H1 (cell line): ENCODE results near the gene REL. TPM values are rescaled to one million over a fixed set of nuclear protein-coding genes. Genes with fewer than 3 reads are reported as not detected.
A peak's percentile ranks its signal among the peaks of the same experiment; 100 is the strongest.

Experiments
- CTCF ChIA-PET: fragments of 300-600 bp; sonication (Branson Sonifier 250); formaldehyde crosslinking; loops from one replicate; lab custom pipeline; 2021; ENCODE audit not compliant: partially characterized antibody; lab: Charles Lee
- POLR2A ChIA-PET: fragments of 300-600 bp; sonication (Branson Sonifier 250); formaldehyde crosslinking; loops from one replicate; lab custom pipeline; 2021; ENCODE audit warnings: inconsistent platforms; ENCODE audit not compliant: partially characterized antibody; lab: Charles Lee
- DNase-seq, 2 experiments: peaks; one replicate each; pipeline versions ENCODE4 v3.0.0 to v3.0.0-alpha.2; 2010 to 2022; ENCODE audit warnings: low spot score in 2 of 2, low read depth in 1 of 2, mixed read lengths in 1 of 2
- FAIRE-seq: peaks from 2 replicates; lab custom pipeline; 2011; peaks lifted over from hg19 to GRCh38; lab: Jason Lieb, UNC
- H2AFZ ChIP-seq: 2 replicates; pipeline ENCODE4 v1.8.1; 2012; ENCODE audit warnings: low read length, inconsistent platforms
- H2AK5ac ChIP-seq: 2 replicates; pipeline ENCODE4 v1.6.1; 2013; ENCODE audit warnings: low read depth, low read length
- H2BK120ac ChIP-seq: replicated peaks from 2 replicates; pipeline ENCODE3; 2013; ENCODE audit warnings: low read depth, low read length, inconsistent platforms
- H2BK12ac ChIP-seq: 2 replicates; pipeline ENCODE4 v1.6.1; 2013; ENCODE audit warnings: low read depth, low read length
- H2BK15ac ChIP-seq: 2 replicates; pipeline ENCODE4 v1.6.1; 2013; ENCODE audit warnings: low read length
- H2BK20ac ChIP-seq: 2 replicates; pipeline ENCODE4 v1.6.1; 2013; ENCODE audit warnings: low read length
- H2BK5ac ChIP-seq: 2 replicates; pipeline ENCODE4 v1.6.1; 2013; ENCODE audit warnings: low read depth, low read length
- H3K14ac ChIP-seq: 2 replicates; pipeline ENCODE4 v1.6.1; 2013; ENCODE audit warnings: inconsistent platforms; ENCODE audit not compliant: insufficient read length
- H3K18ac ChIP-seq: 2 replicates; pipeline ENCODE4 v1.6.1; 2013; ENCODE audit warnings: low read length; ENCODE audit errors: extremely low read depth
- H3K23ac ChIP-seq: 2 replicates; pipeline ENCODE4 v1.6.1; 2013; ENCODE audit warnings: inconsistent platforms; ENCODE audit not compliant: insufficient read length
- H3K23me2 ChIP-seq: 2 replicates; pipeline ENCODE4 v1.6.1; 2013; ENCODE audit warnings: low read depth, low read length
- H3K27ac ChIP-seq: 2 replicates; pipeline ENCODE4 v1.6.1; 2011; ENCODE audit warnings: low read depth, low read length, inconsistent platforms
- H3K27me3 ChIP-seq, 4 experiments: replicated peaks in 1 of 4; 1 replicate in 1 of 4; 2 replicates in 3 of 4; pipeline versions ENCODE4 v1.6.1 to v1.8.1; 2011 to 2013; ENCODE audit warnings: low read length in 3 of 4, mild to moderate bottlenecking in 3 of 4, inconsistent platforms in 2 of 4, mixed read lengths in 2 of 4, moderate library complexity in 1 of 4; ENCODE audit not compliant: control insufficient read depth in 3 of 4, insufficient read depth in 3 of 4; ENCODE audit errors: extremely low read depth in 1 of 4
- H3K36me3 ChIP-seq, 4 experiments: 2 replicates each; pipeline versions ENCODE4 v1.6.1 to v1.8.1; 2011 to 2013; ENCODE audit warnings: mild to moderate bottlenecking in 4 of 4, low read length in 3 of 4, moderate library complexity in 2 of 4, control low read depth in 1 of 4, inconsistent platforms in 1 of 4; ENCODE audit not compliant: insufficient read depth in 4 of 4, control insufficient read depth in 2 of 4
- H3K4ac ChIP-seq: replicated peaks from 2 replicates; pipeline ENCODE3; 2013; ENCODE audit warnings: low read length, low read depth, mixed read lengths, inconsistent platforms; ENCODE audit not compliant: insufficient read length
- H3K4me1 ChIP-seq, 4 experiments: replicated peaks in 1 of 4; 1 replicate in 1 of 4; 2 replicates in 3 of 4; pipeline versions ENCODE4 v1.6.1 to v1.8.1; 2011 to 2013; ENCODE audit warnings: low read length in 3 of 4, inconsistent platforms in 2 of 4, mixed read lengths in 1 of 4; ENCODE audit not compliant: insufficient read depth in 4 of 4, control insufficient read depth in 3 of 4
- H3K4me2 ChIP-seq, 2 experiments: 2 replicates each; pipeline versions ENCODE4 v1.6.1 to v1.8.1; 2011 to 2013; ENCODE audit warnings: low read depth in 2 of 2, low read length in 2 of 2, control low read depth in 1 of 2, inconsistent platforms in 1 of 2, mild to moderate bottlenecking in 1 of 2; ENCODE audit not compliant: insufficient read depth in 1 of 2
- H3K4me3 ChIP-seq, 4 experiments: fragments of 200-600, 300-600 bp in 1 of 4; sonication (generic), shearing (Covaris generic), sonication (Bioruptor Twin) in 1 of 4; 2 replicates each; pipeline versions ENCODE4 v1.5.1 to v1.8.1; 2011 to 2016; ENCODE audit warnings: low read length in 4 of 4, low read depth in 3 of 4, control low read depth in 2 of 4, inconsistent platforms in 2 of 4, mild to moderate bottlenecking in 2 of 4, mixed read lengths in 1 of 4, moderate library complexity in 1 of 4; ENCODE audit not compliant: insufficient read depth in 2 of 4; ENCODE audit errors: extremely low read depth in 1 of 4
- H3K56ac ChIP-seq: replicated peaks from 2 replicates; pipeline ENCODE3; 2013; ENCODE audit warnings: low read depth, mild to moderate bottlenecking, mixed read lengths, low read length, inconsistent platforms; ENCODE audit not compliant: insufficient read length
- H3K79me1 ChIP-seq: 2 replicates; pipeline ENCODE4 v1.6.1; 2013; ENCODE audit warnings: low read depth, low read length, control low read depth
- H3K79me2 ChIP-seq, 2 experiments: 2 replicates each; pipeline versions ENCODE4 v1.6.1 to v1.8.1; 2012 to 2013; ENCODE audit warnings: low read length in 2 of 2, mild to moderate bottlenecking in 2 of 2, inconsistent platforms in 1 of 2; ENCODE audit not compliant: insufficient read depth in 2 of 2, control insufficient read depth in 1 of 2
- H3K9ac ChIP-seq, 4 experiments: replicated peaks in 1 of 4; 1 replicate in 1 of 4; 2 replicates in 3 of 4; pipeline versions ENCODE4 v1.6.1 to v1.8.1; 2011 to 2013; ENCODE audit warnings: low read depth in 3 of 4, low read length in 3 of 4, control low read depth in 2 of 4, mild to moderate bottlenecking in 2 of 4, moderate library complexity in 2 of 4, inconsistent platforms in 1 of 4; ENCODE audit errors: extremely low read depth in 1 of 4
- H3K9me3 ChIP-seq, 2 experiments: 2 replicates each; pipeline versions ENCODE4 v1.6.1 to v1.8.1; 2012 to 2013; ENCODE audit warnings: mild to moderate bottlenecking in 2 of 2, moderate library complexity in 2 of 2, control low read depth in 1 of 2, inconsistent platforms in 1 of 2, low read depth in 1 of 2, low read length in 1 of 2, mixed read lengths in 1 of 2; ENCODE audit not compliant: insufficient read depth in 2 of 2
- H4K20me1 ChIP-seq, 2 experiments: replicated peaks in 1 of 2; 2 replicates each; pipeline versions ENCODE3 to v1.8.1; 2011 to 2013; ENCODE audit warnings: inconsistent platforms in 2 of 2, low read length in 2 of 2, mild to moderate bottlenecking in 1 of 2; ENCODE audit not compliant: insufficient read depth in 2 of 2, control insufficient read depth in 1 of 2
- H4K5ac ChIP-seq: 2 replicates; pipeline ENCODE4 v1.6.1; 2013; ENCODE audit warnings: low read length, low read depth, mixed read lengths, inconsistent platforms; ENCODE audit not compliant: insufficient read length
- H4K8ac ChIP-seq: 2 replicates; pipeline ENCODE4 v1.8.0; 2013; ENCODE audit warnings: mild to moderate bottlenecking, moderate library complexity, low read length, inconsistent platforms; ENCODE audit not compliant: insufficient read depth; ENCODE audit errors: extremely low read depth
- H4K91ac ChIP-seq: replicated peaks from 2 replicates; pipeline ENCODE3; 2013; ENCODE audit warnings: low read length, mixed read lengths, inconsistent platforms; ENCODE audit not compliant: insufficient read length
- NRF1 ChIP-seq: IDR thresholded peaks from 2 replicates; pipeline ENCODE4 v1.6.1; 2011; ENCODE audit warnings: mild to moderate bottlenecking, low read depth, low read length, improper control_type of control experiment
- WGBS, 2 experiments: shearing (Covaris generic) in 1 of 2; methylation state at CpG; one replicate each; pipeline versions ENCODE4 v1.1.6 to v1.1.7; 2013 to 2015; ENCODE audit warnings: low lambda C conversion rate in 2 of 2, mixed read lengths in 2 of 2, inconsistent platforms in 1 of 2, low coverage in 1 of 2, missing lambda C conversion rate in 1 of 2; ENCODE audit not compliant: insufficient replicate concordance in 2 of 2, insufficient coverage in 1 of 2, insufficient read length in 1 of 2; ENCODE audit errors: extremely low coverage in 1 of 2, missing lambda C conversion rate in 1 of 2; 5-methylcytosine and 5-hydroxymethylcytosine counted together
- polyA plus RNA-seq, 7 experiments: library from polyadenylated mRNA; depleted of rRNA in 3 of 7; stranded (reverse) in 5 of 7; unstranded in 2 of 7; fragments of >200 nt in 5 of 7; fragments of 200-250 nt in 2 of 7; gene quantifications; 1 replicate in 5 of 7; 2 replicates in 1 of 7; 4 replicates in 1 of 7; pipeline versions ENCODE4 v1.2.1 to v1.2.3, GENCODE V29; 2011 to 2013; ENCODE audit warnings: missing spikeins in 2 of 7, mixed read lengths in 2 of 7
- small RNA-seq: library from polyadenylated mRNA; stranded (forward); fragments of <200 nt; extraction: miRNeasy Mini kit (QIAGEN cat#:217004); gene quantifications from one replicate; pipeline ENCODE3, GENCODE V24; 2013; ENCODE audit not compliant: insufficient read depth
- total RNA-seq: library from RNA; stranded (reverse); fragmentation: NEBNext Ultra II Directional; extraction: Animal tissue kit (Norgen Biotek cat#: 25700); gene quantifications from 2 replicates; pipeline ENCODE4 v1.2.1, GENCODE V29; 2021

Gene REL
- total and polyA plus RNA-seq, 2 of the 8 experiments (the other 6 are each of a cell fraction or from before 2014, with no cell fraction given): 1.5 to 7.5 TPM

DNA sequence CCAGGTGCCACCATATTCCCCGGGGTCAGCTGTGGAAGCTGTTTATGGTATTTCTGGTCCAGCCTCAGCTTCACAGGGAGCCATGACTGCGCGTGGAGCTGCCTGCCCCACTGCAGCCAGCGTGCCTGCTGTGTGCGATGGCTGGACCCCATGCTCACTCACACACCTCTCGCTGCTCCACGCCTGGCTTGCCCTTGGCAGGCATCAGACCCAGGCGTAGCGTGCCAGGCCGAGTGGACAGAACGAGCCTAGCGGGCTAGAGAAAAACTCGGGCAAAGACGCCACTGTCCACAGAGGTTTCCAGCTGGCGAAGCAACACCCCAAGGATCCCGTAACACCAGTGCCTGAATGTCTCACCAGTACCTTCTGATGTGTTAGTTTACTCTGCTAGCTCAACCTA lies 93.3 kb downstream of the REL start:
- Histone ChIP-seq H2BK20ac (no peak overlapping the region), H3K4me3 (no peak overlapping the region), H3K4me1 (no peaks in the 10 kb centered on the region; a peak in 1 of 7 replicates), H2BK5ac (peak overlapping the region; percentile 27; the same call in 1 of the 2 replicates), H3K79me2 (no peaks in the 10 kb centered on the region), H3K79me1 (no peaks in the 10 kb centered on the region), H4K91ac (no peak overlapping the region), H3K27me3 (no peaks in the 10 kb centered on the region), H3K14ac (no peak overlapping the region), H2BK15ac (no peak overlapping the region), H3K18ac (no peak overlapping the region), H2BK120ac (no peak overlapping the region), H2BK12ac (no peak overlapping the region), H2AK5ac (no peak overlapping the region), H4K5ac (no peak overlapping the region), H3K9me3 (no peaks in the 10 kb centered on the region), H4K8ac (no peak overlapping the region), H2AFZ (no peak overlapping the region), H3K56ac (no peak overlapping the region), H3K9ac (no peak overlapping the region), H3K23me2 (no peaks in the 10 kb centered on the region), H3K27ac (no peak overlapping the region), H4K20me1 (peaks cover 0 to 1% of the 10 kb centered on the region in 2 experiments), H3K23ac (no peak overlapping the region), H3K36me3 (no peaks in the 10 kb centered on the region), H3K4me2 (no peak overlapping the region), H3K4ac (no peak overlapping the region)
- ChIA-PET POLR2A (no interaction called here), CTCF (interaction anchor here (0.6 to 1.3 kb wide), 3 partner anchors 24 to 169 kb away, joined by 3 to 8 read pairs (median 4); no protein-coding TSS in a partner anchor)
- no peak for FAIRE-seq
- no peak for TF ChIP-seq NRF1
- DNase-seq: no peak
- WGBS, 2 experiments: 91% methylated on average over 16 of the region's 16 CpGs; no CpG with 5 or more reads in 1 of the 2 experiments

Small RNA genes lying within 50 kb of the gene (small RNA-seq; reads per million reads assigned to genes)
- gene RN7SL632P: not detected
- not detected for gene RNU4-51P

Other genes with a start within 250 kb of the REL start
- 21.5 and 25.5 TPM in 2 replicates for gene PAPOLG, start 125.3 kb upstream of the REL start, total RNA-seq
- 4.3 and 6.5 TPM in 2 replicates for gene PAPOLG, start 125.3 kb upstream of the REL start, polyA plus RNA-seq (2011; rRNA removed)
- 21.8 and 22.3 TPM in 2 replicates for gene PEX13, start 136.1 kb downstream of the REL start, total RNA-seq
- 12.1 and 16.8 TPM in 2 replicates for gene PEX13, start 136.1 kb downstream of the REL start, polyA plus RNA-seq (2011; rRNA removed)
- gene PUS10, start 136.7 kb downstream of the REL start, total RNA-seq: 2.2 and 3.1 TPM in 2 replicates
- 1.3 TPM in 2 replicates for gene PUS10, start 136.7 kb downstream of the REL start, polyA plus RNA-seq (2011; rRNA removed)
- gene SANBR, start 184.3 kb downstream of the REL start, total RNA-seq: 12.0 and 12.1 TPM in 2 replicates
- 3.4 and 3.5 TPM in 2 replicates for gene SANBR, start 184.3 kb downstream of the REL start, polyA plus RNA-seq (2011; rRNA removed)